ENCODE results near the gene XRCC1. TPM values are rescaled to one million over a fixed set of nuclear protein-coding genes. Genes with fewer than 3 reads are reported as not detected.
A peak's percentile ranks its signal among the peaks of the same experiment; 100 is the strongest.

XRCC1 gene
- total RNA-seq, 1 experiment from 2014 or later: 38.0 TPM

GRCh38 chr19:43575955-43576878 is 890 bp upstream of the XRCC1 start:
- H3K56ac ChIP-seq (ENCODE audit: insufficient read length, low read depth, low read length): no peak overlapping the region
- H3K27ac ChIP-seq (ENCODE audit: insufficient read length, low read depth, low read length): peak overlapping the region; percentile 10
- H3K14ac ChIP-seq (ENCODE audit: insufficient read depth, low read length): peak overlapping the region; percentile 48; the same call in 1 of the 2 replicates
- H3K79me2 ChIP-seq (ENCODE audit: insufficient read depth, low read length): no peaks in the 10 kb centered on the region
- peaks cover 4% of the 10 kb centered on the region; the same call in 1 of the 2 replicates for H3K4me1 ChIP-seq (ENCODE audit: insufficient read depth, low read length)
- peak overlapping the region; percentile 23 for H4K91ac ChIP-seq (ENCODE audit: insufficient read length, low read depth, low read length)
- H3K4ac ChIP-seq (ENCODE audit: low read depth, low read length): no peak overlapping the region; the same call in none of the 2 replicates
- peak overlapping the region; percentile 92 to 97 (median 94) for H3K27ac Mint-ChIP-seq
- TF ChIP-seq CTCF (conservative IDR thresholded peaks at IDR 0.05): no peak
- no CpG with 5 or more reads among the region's 37 CpGs for WGBS (ENCODE audit: extremely low coverage, insufficient read length, low lambda C conversion rate)
- H3K4me3 Mint-ChIP-seq: peak overlapping the region; percentile 46 to 95
- no peak overlapping the region for H2AK5ac ChIP-seq (ENCODE audit: insufficient read length, low read length)
- no peak overlapping the region for H3T11ph ChIP-seq (ENCODE audit: low read length)
- H2BK20ac ChIP-seq (ENCODE audit: low read depth, low read length, poor library complexity, severe bottlenecking): no peak overlapping the region
- no peaks in the 10 kb centered on the region for H3K79me1 ChIP-seq (ENCODE audit: insufficient read depth, low read depth, low read length, poor library complexity, severe bottlenecking)
- H3K27me3 Mint-ChIP-seq (ENCODE audit: low read depth): no peaks in the 10 kb centered on the region
- no peaks in the 10 kb centered on the region for H3K27me3 ChIP-seq (ENCODE audit: insufficient read depth, low read length)
- peaks cover 29 to 49% of the 10 kb centered on the region in 2 experiments for H3K4me1 Mint-ChIP-seq
- H3K4me2 ChIP-seq (ENCODE audit: insufficient read depth, insufficient read length, low read length): peak overlapping the region; percentile 39
- DNase-seq: peak; percentile 39
- peak overlapping the region; percentile 52 for H3K9ac ChIP-seq (ENCODE audit: extremely low read depth, insufficient read length, low read length)
- H2BK15ac ChIP-seq (ENCODE audit: low read depth, low read length): peak overlapping the region; percentile 41; the same call in 1 of the 2 replicates
- H3K36me3 Mint-ChIP-seq (ENCODE audit: insufficient read depth in 1 of 3, low read depth in 3 of 3): peaks cover 2 to 14% (median 11%) of the 10 kb centered on the region in 3 experiments; a peak in 6 of 7 replicates
- no peaks in the 10 kb centered on the region for H3K9me3 Mint-ChIP-seq
- peak overlapping the region; percentile 92 for H3K18ac ChIP-seq (ENCODE audit: insufficient read length, low read depth, low read length)
- no peaks in the 10 kb centered on the region for H4K20me1 ChIP-seq (ENCODE audit: control insufficient read depth, insufficient read depth, insufficient read length)
- no peak overlapping the region for H2BK120ac ChIP-seq (ENCODE audit: low read depth, low read length, poor library complexity, severe bottlenecking)
- H3K23ac ChIP-seq (ENCODE audit: insufficient read length, low read depth, low read length): no peak overlapping the region
- H4K5ac ChIP-seq (ENCODE audit: insufficient read length, low read depth, low read length): no peak overlapping the region
- H2AFZ ChIP-seq (ENCODE audit: low read length): no peak overlapping the region
- no peak overlapping the region for H4K8ac ChIP-seq (replicated peaks; ENCODE audit: insufficient read length, low read depth, low read length)
- no peak overlapping the region for H2BK5ac ChIP-seq (ENCODE audit: insufficient read length, low read length)
- H3K9me3 ChIP-seq (ENCODE audit: control insufficient read depth, low read depth, low read length): no peaks in the 10 kb centered on the region
- H3K23me2 ChIP-seq (ENCODE audit: insufficient read length, low read depth, low read length, poor library complexity, severe bottlenecking): peaks cover 12% of the 10 kb centered on the region
- peak overlapping the region; percentile 38 for H2BK12ac ChIP-seq (ENCODE audit: insufficient read length, low read depth, low read length)

Measured in H9 (cell line).